Cardiac muscle cell (in vitro differentiated cells and primary cell): Measurements from ENCODE around the gene DEPDC5. TPM values are rescaled to one million over a fixed set of nuclear protein-coding genes. Genes with fewer than 3 reads are reported as not detected.

Experiments used
- DNase-seq, 2 donors: peaks; one replicate each; pipeline versions ENCODE4 v3.0.0 to v3.0.0-alpha.2; 2010 to 2017; ENCODE audit warnings: low read depth in 1 of 2, low spot score in 1 of 2
- H3K27ac ChIP-seq: fragments of 200-600 bp; sonication (generic); 2 replicates; pipeline ENCODE4 v1.5.1; 2016
- H3K27me3 ChIP-seq: fragments of 200-600 bp; sonication (generic); 2 replicates; pipeline ENCODE4 v1.6.0; 2016; ENCODE audit warnings: control low read depth
- H3K36me3 ChIP-seq: fragments of 200-600 bp; sonication (generic); 2 replicates; pipeline ENCODE4 v1.5.1; 2016; ENCODE audit warnings: control low read depth
- H3K4me1 ChIP-seq: fragments of 200-600 bp; sonication (generic); 2 replicates; pipeline ENCODE4 v1.8.1; 2017; ENCODE audit warnings: low read depth, mild to moderate bottlenecking, mixed run types
- H3K4me3 ChIP-seq: fragments of 200-600 bp; sonication (generic); 2 replicates; pipeline ENCODE4 v1.5.1; 2016; ENCODE audit warnings: mild to moderate bottlenecking
- H3K9me3 ChIP-seq: fragments of 200-600 bp; sonication (generic); 2 replicates; pipeline ENCODE4 v1.5.1; 2017; ENCODE audit warnings: low read depth, mild to moderate bottlenecking, control low read depth
- polyA plus RNA-seq: library from polyadenylated mRNA; unstranded; fragments of >200 nt; fragmentation: Nextera tagmentation; extraction: Ambion mirVana; gene quantifications from 2 replicates; pipeline ENCODE4 v1.2.1, GENCODE V29; 2016
- total RNA-seq: library from RNA; depleted of rRNA; stranded (reverse); fragments of >200 nt; gene quantifications from 2 replicates; pipeline ENCODE4 v1.2.3, GENCODE V29; 2016
- TF ChIP-seq, protein P1 (sequence below): IDR thresholded peaks from 2 replicates; pipeline ENCODE4 v1.5.1; 2012; ENCODE audit warnings: low read depth, mild to moderate bottlenecking, low read length

DEPDC5 gene
- total and polyA plus RNA-seq, 2 experiments from 2014 or later, result 18.2 to 30.6 TPM

GRCh38 chr22:31911565-31912406 lies 158.0 kb downstream of the DEPDC5 start:
- Histone ChIP-seq H3K36me3 (no peaks in the 10 kb centered on the region), H3K27ac (no peak overlapping the region), H3K4me1 (no peaks in the 10 kb centered on the region), H3K27me3 (no peaks in the 10 kb centered on the region), H3K9me3 (no peaks in the 10 kb centered on the region), H3K4me3 (no peak overlapping the region)
- no peak for DNase-seq
- TF ChIP-seq, protein P1, sequence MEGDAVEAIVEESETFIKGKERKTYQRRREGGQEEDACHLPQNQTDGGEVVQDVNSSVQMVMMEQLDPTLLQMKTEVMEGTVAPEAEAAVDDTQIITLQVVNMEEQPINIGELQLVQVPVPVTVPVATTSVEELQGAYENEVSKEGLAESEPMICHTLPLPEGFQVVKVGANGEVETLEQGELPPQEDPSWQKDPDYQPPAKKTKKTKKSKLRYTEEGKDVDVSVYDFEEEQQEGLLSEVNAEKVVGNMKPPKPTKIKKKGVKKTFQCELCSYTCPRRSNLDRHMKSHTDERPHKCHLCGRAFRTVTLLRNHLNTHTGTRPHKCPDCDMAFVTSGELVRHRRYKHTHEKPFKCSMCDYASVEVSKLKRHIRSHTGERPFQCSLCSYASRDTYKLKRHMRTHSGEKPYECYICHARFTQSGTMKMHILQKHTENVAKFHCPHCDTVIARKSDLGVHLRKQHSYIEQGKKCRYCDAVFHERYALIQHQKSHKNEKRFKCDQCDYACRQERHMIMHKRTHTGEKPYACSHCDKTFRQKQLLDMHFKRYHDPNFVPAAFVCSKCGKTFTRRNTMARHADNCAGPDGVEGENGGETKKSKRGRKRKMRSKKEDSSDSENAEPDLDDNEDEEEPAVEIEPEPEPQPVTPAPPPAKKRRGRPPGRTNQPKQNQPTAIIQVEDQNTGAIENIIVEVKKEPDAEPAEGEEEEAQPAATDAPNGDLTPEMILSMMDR, result no peak

GRCh38 chr22:31912407-31912743 lies 158.6 kb downstream of the DEPDC5 start:
- DNase-seq, result peak in 1 of 2 donors; percentile 43
- TF ChIP-seq, protein P1, result no peak
- Histone ChIP-seq H3K27ac (no peak overlapping the region), H3K36me3 (no peaks in the 10 kb centered on the region), H3K27me3 (no peaks in the 10 kb centered on the region), H3K4me3 (no peak overlapping the region), H3K9me3 (no peaks in the 10 kb centered on the region), H3K4me1 (no peaks in the 10 kb centered on the region)

- H3K27ac ChIP-seq, result no peak overlapping the region
- no peak for DNase-seq
- no peaks in the 10 kb centered on the region for H3K9me3 ChIP-seq
- TF ChIP-seq, protein P1, result no peak
- H3K36me3 ChIP-seq, result no peaks in the 10 kb centered on the region
- H3K4me1 ChIP-seq, result no peaks in the 10 kb centered on the region
- no peak overlapping the region for H3K4me3 ChIP-seq
- no peaks in the 10 kb centered on the region for H3K27me3 ChIP-seq
These were observed 161.8 kb downstream of the DEPDC5 start for GRCh38 chr22:31915586-31915985.

DNA sequence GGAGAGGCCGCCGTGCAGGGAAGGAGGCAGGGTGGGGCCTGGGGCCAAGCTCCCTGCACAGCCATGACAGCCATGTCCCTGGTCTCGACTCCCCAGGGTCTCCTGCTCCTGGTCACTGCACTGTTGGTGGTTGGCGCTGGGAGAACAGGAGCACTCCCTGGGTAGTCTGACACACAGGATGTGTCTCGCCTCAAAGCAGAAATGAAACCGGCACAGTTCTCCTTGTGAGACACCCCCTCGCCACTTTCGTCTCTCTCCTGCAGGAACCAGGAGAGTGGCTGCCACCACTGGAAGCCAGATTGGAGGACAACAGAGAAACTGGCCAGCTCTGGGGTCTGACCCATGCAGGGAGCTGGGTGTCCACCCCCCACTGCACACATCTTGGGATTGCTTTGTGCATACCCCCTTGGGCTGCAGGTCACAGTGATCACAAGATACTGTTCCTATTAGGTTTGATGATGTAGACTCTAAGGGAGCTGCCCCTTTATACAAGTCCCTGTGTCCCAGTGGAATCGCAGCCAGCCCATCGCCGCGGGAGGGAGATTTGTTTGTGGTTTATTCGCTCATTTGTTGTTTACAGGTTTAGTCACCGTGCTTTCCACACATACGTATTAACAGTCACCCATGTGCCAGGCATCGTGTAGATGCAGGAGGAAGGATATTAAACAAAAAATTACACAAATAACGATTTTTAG lies 163.6 kb downstream of the DEPDC5 start:
- H3K27me3 ChIP-seq, result no peaks in the 10 kb centered on the region
- H3K4me3 ChIP-seq, result no peak overlapping the region
- no peaks in the 10 kb centered on the region for H3K4me1 ChIP-seq
- H3K36me3 ChIP-seq, result no peaks in the 10 kb centered on the region
- H3K9me3 ChIP-seq, result no peaks in the 10 kb centered on the region
- no peak overlapping the region for H3K27ac ChIP-seq
- DNase-seq, result no peak
- TF ChIP-seq, protein P1, result no peak

DNA sequence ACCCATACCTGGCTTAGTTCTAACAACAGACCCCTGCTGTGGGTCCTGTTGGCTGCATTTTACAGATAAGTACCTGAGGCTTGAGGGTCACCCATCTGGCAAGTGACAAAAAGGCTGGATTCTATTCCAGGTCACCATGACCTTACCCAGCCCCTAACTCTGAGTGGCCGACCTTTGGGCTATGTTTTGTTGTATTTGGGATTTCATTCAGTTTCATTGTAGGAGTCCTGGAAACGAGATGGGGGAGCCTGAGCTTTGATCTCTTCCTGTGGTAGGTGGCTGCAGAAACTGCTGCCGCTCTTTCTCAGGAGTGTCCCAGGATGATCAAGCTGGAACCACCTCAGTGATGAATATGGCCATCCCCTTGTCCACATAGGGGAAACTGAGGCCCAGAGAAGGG lies 165.9 kb downstream of the DEPDC5 start:
- DNase-seq, result no peak
- H3K27me3 ChIP-seq, result no peaks in the 10 kb centered on the region
- H3K4me1 ChIP-seq, result no peaks in the 10 kb centered on the region
- TF ChIP-seq, protein P1, result no peak
- H3K9me3 ChIP-seq, result no peaks in the 10 kb centered on the region
- H3K4me3 ChIP-seq, result no peak overlapping the region
- no peaks in the 10 kb centered on the region for H3K36me3 ChIP-seq
- H3K27ac ChIP-seq, result no peak overlapping the region
